GM18511 (cell line): ENCODE measurements around the gene TIGAR.

Source experiments
- ATAC-seq: cut with Tn5 transposase; IDR thresholded peaks from one replicate; pipeline ENCODE4 v1.9.1; 2021; ENCODE audit warnings: mild to moderate bottlenecking, moderate library complexity; ENCODE audit not compliant: unreplicated experiment

The TIGAR gene, protein sequence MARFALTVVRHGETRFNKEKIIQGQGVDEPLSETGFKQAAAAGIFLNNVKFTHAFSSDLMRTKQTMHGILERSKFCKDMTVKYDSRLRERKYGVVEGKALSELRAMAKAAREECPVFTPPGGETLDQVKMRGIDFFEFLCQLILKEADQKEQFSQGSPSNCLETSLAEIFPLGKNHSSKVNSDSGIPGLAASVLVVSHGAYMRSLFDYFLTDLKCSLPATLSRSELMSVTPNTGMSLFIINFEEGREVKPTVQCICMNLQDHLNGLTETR

GRCh38 chr12:4320853-4321701, at the start of gene TIGAR:
Gene TIGAR (plus strand): TSS chr12:4321213. CDS start chr12:4321272, 59 bp downstream.
- peak; percentile 95 for ATAC-seq

- peak; percentile 50 for ATAC-seq
These were observed 49.1 kb upstream of the TIGAR start for GRCh38 chr12:4271717-4272423.

DNA sequence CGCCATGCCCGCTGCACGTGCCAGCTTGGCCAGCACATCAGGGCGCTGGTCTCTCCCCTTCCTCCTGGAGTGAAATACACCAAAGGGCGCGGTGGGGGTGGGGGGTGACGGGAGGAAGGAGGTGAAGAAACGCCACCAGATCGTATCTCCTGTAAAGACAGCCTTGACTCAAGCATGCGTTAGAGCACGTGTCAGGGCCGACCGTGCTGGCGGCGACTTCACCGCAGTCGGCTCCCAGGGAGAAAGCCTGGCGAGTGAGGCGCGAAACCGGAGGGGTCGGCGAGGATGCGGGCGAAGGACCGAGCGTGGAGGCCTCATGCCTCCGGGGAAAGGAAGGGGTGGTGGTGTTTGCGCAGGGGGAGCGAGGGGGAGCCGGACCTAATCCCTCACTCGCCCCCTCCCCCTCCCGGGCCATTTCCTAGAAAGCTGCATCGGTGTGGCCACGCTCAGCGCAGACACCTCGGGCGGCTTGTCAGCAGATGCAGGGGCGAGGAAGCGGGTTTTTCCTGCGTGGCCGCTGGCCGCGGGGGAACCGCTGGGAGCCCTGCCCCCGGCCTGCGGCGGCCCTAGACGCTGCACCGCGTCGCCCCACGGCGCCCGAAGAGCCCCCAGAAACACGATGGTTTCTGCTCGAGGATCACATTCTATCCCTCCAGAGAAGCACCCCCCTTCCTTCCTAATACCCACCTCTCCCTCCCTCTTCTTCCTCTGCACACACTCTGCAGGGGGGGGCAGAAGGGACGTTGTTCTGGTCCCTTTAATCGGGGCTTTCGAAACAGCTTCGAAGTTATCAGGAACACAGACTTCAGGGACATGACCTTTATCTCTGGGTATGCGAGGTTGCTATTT, 48.4 kb upstream of the TIGAR start:
- peak; percentile 6 for ATAC-seq

- no peak for ATAC-seq
These were observed 47.8 kb upstream of the TIGAR start for GRCh38 chr12:4273273-4273651.

DNA sequence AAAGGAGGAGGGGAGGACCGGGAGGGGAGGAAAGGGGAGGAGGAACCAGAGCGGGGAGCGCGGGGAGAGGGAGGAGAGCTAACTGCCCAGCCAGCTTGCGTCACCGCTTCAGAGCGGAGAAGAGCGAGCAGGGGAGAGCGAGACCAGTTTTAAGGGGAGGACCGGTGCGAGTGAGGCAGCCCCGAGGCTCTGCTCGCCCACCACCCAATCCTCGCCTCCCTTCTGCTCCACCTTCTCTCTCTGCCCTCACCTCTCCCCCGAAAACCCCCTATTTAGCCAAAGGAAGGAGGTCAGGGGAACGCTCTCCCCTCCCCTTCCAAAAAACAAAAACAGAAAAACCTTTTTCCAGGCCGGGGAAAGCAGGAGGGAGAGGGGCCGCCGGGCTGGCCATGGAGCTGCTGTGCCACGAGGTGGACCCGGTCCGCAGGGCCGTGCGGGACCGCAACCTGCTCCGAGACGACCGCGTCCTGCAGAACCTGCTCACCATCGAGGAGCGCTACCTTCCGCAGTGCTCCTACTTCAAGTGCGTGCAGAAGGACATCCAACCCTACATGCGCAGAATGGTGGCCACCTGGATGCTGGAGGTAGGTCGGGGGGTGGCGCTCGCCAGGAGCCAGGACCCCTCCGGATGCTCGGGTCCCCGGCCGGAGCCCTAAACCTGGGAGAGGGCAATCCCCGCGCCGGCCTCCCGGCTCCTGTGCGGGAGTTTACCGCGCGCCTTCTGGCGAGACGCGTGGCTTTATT, 47.2 kb upstream of the TIGAR start, which contains the start of gene CCND2:
TSS of gene CCND2 (plus strand) at position 111 of the 744 bp plus-strand sequence. CDS start at position 390, 279 bp downstream.
- ATAC-seq: peak; percentile 27

DNA sequence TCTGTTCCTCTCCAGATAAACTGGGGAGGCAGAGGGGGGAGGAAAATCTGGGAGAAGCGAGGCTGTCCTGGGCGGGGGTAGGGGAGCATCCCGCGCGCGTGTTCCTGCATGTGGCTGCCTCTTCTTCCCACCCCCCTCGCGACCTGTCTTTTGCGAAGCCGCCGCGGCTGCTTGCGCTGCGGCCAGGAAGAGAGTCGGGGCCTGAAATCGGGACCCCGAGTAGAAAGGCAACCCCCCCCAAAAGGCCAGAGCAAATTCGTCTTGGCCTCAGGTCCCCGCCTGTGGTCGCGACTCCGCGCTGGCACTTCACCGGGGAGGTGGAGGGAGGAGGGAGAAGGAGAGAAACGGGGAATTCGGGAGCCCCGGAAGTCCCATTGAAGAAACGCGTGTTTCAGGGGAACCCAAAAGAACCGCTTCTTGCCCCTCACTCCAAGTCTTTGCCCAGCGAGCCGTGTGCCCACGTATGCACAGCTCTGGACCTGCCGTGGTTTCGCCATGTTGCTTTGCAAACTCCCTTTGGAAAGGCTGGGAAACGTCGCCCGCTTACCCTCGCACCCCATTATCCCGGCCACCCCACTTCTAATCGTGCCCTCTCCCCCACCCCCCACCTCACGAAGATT, 46.5 kb upstream of the TIGAR start:
- no peak for ATAC-seq

- ATAC-seq: no peak
These were observed 45.8 kb upstream of the TIGAR start for GRCh38 chr12:4275016-4275869.

GRCh38 chr12:4275870-4276301, 45.1 kb upstream of the TIGAR start:
- ATAC-seq: no peak

DNA sequence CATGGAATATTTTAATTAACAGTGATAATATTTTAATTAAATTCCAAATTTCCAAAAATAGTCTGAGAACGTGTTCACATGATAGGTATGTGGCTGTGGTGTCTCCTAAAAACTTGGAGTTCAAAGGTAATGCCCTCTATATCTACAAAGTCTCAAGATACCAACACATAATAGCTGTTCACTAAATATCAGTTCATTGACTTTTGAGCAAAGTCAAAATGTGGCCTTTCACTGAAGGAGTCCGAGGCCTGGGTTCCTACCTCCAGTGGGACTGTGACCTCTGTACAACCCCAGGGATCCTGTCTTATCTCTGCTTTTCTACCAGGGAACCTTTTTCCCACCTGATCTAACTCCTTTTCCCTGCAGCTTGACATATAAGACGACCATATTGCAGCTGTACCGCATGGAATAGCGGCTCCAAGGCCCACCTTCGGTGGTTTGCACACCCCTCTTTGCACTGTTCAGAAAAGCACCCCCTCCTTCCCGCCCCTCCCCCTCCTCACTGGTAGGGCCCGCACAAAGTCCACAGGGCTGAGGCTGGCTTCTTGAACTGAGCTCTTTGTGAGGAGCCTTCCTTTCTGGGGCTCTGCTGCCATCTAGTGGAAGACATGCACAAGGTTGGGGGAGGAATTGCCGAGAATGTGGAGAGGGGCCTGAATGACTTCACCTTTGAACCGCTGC, 44.3 kb upstream of the TIGAR start:
- peak; percentile 36 for ATAC-seq

GRCh38 chr12:4277205-4277543, 43.8 kb upstream of the TIGAR start:
- ATAC-seq: no peak

GRCh38 chr12:4277857-4278256, 43.2 kb upstream of the TIGAR start:
- no peak for ATAC-seq

DNA sequence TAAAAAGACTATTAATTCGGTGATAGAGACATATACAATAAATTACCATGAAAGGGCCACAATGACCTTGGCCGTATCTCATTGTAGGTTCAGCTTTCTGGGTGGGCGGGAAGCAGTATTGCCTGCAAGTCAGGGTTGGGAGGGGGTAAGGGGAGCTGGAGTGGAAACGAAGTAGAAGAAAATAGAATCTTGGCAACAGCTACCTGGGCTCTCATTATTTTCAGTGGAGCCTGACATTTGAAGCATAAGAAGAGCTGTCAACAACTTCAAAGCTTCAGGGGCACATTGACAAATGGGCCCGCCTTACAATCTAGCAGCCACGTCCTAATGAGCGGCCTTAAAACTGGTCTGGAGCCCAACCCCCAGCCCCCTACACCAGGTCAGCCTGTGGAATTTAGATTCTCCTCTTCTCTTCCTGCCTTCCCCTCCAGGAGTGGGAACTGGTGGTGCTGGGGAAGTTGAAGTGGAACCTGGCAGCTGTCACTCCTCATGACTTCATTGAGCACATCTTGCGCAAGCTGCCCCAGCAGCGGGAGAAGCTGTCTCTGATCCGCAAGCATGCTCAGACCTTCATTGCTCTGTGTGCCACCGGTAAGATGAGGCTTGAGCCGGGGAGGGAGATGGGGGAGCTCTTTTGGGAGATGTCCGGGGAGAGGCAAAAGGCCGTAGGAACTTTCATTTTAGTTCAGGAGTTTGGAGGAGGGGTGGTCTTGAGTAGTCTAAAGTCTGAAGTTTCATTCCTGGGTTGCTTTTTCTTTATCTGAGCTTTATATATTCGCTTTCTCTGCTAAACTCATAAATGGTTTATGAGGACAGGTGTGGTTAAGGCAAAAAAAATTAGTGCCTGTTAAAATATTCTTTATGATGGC, 42.5 kb upstream of the TIGAR start:
- no peak for ATAC-seq

- ATAC-seq: no peak
These were observed 41.8 kb upstream of the TIGAR start for GRCh38 chr12:4279198-4279690.

DNA sequence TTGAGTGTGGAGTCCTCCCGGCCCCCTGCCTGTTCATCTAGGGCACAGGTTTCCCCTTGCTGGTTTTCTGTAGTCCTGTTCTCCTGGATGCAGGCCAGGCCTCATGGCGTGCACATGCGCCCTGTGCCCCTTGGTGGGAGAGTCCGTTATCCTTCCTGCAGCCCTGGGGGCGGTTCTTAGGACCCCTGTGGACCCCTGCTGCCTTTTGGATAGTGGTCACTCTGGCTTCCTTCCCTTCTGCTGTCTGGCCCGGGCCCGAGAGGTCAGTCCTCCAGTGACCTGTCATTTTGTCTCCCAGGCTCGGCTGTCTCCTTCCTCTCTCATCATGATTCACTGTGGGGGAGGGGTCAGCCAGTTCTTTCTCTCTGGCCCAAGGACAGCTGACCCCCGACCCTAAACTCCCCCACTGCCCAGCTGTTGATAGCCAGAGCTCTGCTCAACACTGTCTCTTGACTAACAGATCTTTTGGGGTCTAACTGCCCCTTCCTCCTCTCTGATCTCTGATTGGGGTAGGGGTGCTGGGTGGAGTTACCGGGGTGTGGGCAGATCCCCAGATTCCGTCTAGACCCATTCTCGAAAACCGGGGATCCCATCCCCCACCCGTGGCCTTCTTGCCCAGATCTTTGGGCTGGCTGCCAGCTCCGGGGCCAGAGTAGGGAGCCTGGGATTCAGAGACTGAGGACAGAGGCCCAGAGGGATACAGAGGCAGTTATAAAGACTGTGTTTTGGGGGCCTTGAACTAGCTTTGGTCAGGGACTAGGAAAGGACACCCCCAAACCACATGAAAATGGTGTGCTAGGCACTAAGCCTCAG, 40.5 kb upstream of the TIGAR start:
- no peak for ATAC-seq

DNA sequence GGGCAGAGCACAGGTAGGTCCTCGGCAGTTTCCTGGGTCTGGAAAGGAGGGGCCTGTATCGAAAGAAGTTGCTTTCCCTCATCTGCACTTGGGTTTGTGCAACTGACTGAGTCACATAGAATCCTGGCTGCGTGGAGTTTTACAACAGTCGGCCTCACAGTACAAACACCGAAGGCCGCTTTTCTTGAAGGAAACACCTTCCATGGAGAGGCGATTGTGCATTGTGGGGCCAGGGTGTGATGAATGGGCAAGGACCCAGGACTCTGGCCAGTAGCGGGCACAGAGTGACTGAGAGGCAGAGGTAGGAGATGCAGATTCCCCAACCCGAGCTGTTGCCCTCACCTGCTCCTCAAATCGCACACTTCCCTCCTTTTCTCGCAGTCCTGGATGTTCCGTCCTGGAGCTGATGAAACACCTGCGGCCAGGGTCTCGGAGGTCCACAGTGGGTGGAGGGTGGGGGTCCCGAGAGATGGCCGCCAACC, 39.8 kb upstream of the TIGAR start:
- no peak for ATAC-seq
